Endothelial cell of umbilical vein (primary cell): ENCODE measurements around the gene IFI35.

Experiments
- CTCF ChIP-seq, 2 donors: IDR thresholded peaks; 1 replicate in 1 of 2; 2 replicates in 1 of 2; pipeline ENCODE4 v1.5.1; 2011; ENCODE audit warnings: low read length in 2 of 2, mild to moderate bottlenecking in 2 of 2, moderate library complexity in 2 of 2, control low read depth in 1 of 2, inconsistent platforms in 1 of 2, low read depth in 1 of 2; ENCODE audit not compliant: insufficient read depth in 1 of 2; ENCODE audit errors: extremely low read depth in 1 of 2
- EZH2 ChIP-seq: IDR thresholded peaks from 2 replicates; pipeline ENCODE4 v1.6.1; 2012; ENCODE audit warnings: borderline replicate concordance, low read depth, mild to moderate bottlenecking, moderate library complexity, low read length, inconsistent platforms; ENCODE audit not compliant: severe bottlenecking
- FOS ChIP-seq: IDR thresholded peaks from 2 replicates; pipeline ENCODE4 v1.6.1; 2011; ENCODE audit warnings: mild to moderate bottlenecking, low read length, moderate library complexity, borderline replicate concordance; ENCODE audit not compliant: insufficient read depth
- GATA2 ChIP-seq: IDR thresholded peaks from 2 replicates; pipeline ENCODE4 v1.7.0; 2011; ENCODE audit warnings: low read depth, mild to moderate bottlenecking, moderate library complexity, mixed read lengths, low read length; ENCODE audit not compliant: insufficient read length, insufficient read depth
- MYC ChIP-seq: IDR thresholded peaks from one replicate; pipeline ENCODE4 v1.6.1; 2011; ENCODE audit warnings: mild to moderate bottlenecking, low read depth, low read length
- POLR2A ChIP-seq: IDR thresholded peaks from 2 replicates; pipeline ENCODE4 v1.6.1; 2012; ENCODE audit warnings: low read depth, mild to moderate bottlenecking, control low read depth, low read length
- POLR2AphosphoS5 ChIP-seq: IDR thresholded peaks from 2 replicates; pipeline ENCODE4 v1.6.1; 2012; ENCODE audit warnings: low read depth, mild to moderate bottlenecking, control low read depth, low read length, moderate library complexity; ENCODE audit not compliant: insufficient read depth
- TF ChIP-seq, protein P1 (sequence below): IDR thresholded peaks from 2 replicates; pipeline ENCODE4 v1.6.1; 2011; ENCODE audit not compliant: insufficient read depth, insufficient read length

DNA sequence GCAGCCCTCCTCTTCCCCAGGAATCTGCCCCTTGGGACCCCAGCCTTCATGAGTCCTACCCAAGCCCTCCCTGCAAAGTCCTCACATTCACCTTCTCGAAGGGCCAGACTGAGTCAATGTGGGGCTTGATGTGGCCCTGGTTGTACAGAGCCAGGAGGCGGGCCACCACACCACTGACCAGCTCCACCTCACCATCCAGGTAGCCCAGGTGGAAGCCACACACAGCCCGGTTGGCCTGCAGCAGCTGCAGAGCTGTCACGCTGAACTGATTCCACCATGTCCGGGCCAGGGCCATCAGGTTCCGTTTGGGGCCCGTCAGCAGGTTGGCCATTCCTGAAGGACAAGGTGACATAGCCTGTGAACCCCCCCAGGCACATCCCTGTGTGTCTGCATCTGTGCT is 9.6 kb downstream of the IFI35 start:
- TF ChIP-seq POLR2AphosphoS5 (no peak), CTCF (IDR thresholded peaks at IDR 0.05; ENCODE audit: extremely low read depth in 1 of 2, insufficient read depth in 1 of 2, low read depth in 1 of 2, low read length in 2 of 2) (no peak), EZH2 (no peak), POLR2A (no peak), FOS (no peak), MYC (no peak), GATA2 (no peak)
- TF ChIP-seq, protein P1, sequence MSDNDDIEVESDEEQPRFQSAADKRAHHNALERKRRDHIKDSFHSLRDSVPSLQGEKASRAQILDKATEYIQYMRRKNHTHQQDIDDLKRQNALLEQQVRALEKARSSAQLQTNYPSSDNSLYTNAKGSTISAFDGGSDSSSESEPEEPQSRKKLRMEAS, result no peak
